PC-9 (cell line): ENCODE data around the gene YLPM1. TPM values are rescaled to one million over a fixed set of nuclear protein-coding genes. Genes with fewer than 3 reads are reported as not detected.
"Not testable (repeated sequence)": the region's sequence is repeated elsewhere in the genome, so short reads cannot be mapped to it uniquely, and the experiment has no call there.

Experiments
- BruUV-seq: library from RNA; stranded (reverse); fragments of 400-500 nt; replicated peaks from 2 replicates; lab custom pipeline; 2021; lab: Mats Ljungman, UMichigan
- CTCF ChIA-PET: fragments of 300-600 bp; sonication (Branson Sonifier 250); formaldehyde crosslinking; loops from one replicate; lab custom pipeline; 2022; ENCODE audit warnings: antibody characterized with exemption; lab: Charles Lee
- POLR2A ChIA-PET: fragments of 300-600 bp; sonication (Branson Sonifier 250); formaldehyde crosslinking; loops from one replicate; lab custom pipeline; 2022; ENCODE audit warnings: antibody characterized with exemption; ENCODE audit not compliant: unreplicated experiment; lab: Charles Lee
- DNase-seq, 2 experiments: peaks; one replicate each; pipeline versions ENCODE4 v3.0.0 to v3.0.0-alpha.2; 2015 to 2022; ENCODE audit warnings: mixed read lengths in 1 of 2
- H2AFZ ChIP-seq: fragments of 200-600 bp; sonication (generic); 2 replicates; pipeline ENCODE4 v1.8.1; 2017; ENCODE audit warnings: antibody characterized with exemption
- H3F3A ChIP-seq: fragments of 200-600 bp; sonication (generic); 2 replicates; pipeline ENCODE4 v1.8.1; 2017; ENCODE audit warnings: antibody characterized with exemption, mild to moderate bottlenecking, low read depth; ENCODE audit not compliant: insufficient read depth
- H3K27ac ChIP-seq: fragments of 200-600 bp; sonication (generic); 2 replicates; pipeline ENCODE4 v1.6.1; 2016; ENCODE audit warnings: mixed run types
- H3K27me3 ChIP-seq: fragments of 200-600 bp; sonication (generic); 2 replicates; pipeline ENCODE4 v1.6.1; 2016; ENCODE audit warnings: low read depth, mixed run types; ENCODE audit not compliant: insufficient read depth
- H3K36me3 ChIP-seq: fragments of 200-600 bp; sonication (generic); 2 replicates; pipeline ENCODE4 v1.6.1; 2016; ENCODE audit warnings: low read depth, mixed run types
- H3K4me1 ChIP-seq: fragments of 200-600 bp; sonication (generic); replicated peaks from 2 replicates; pipeline ENCODE4 v1.6.1; 2016; ENCODE audit warnings: mixed run types; ENCODE audit not compliant: insufficient read depth
- H3K4me2 ChIP-seq: fragments of 200-600 bp; sonication (generic); 2 replicates; pipeline ENCODE4 v1.6.1; 2017; ENCODE audit warnings: mixed run types
- H3K4me3 ChIP-seq: fragments of 200-600 bp; sonication (generic); 2 replicates; pipeline ENCODE4 v1.6.1; 2016; ENCODE audit warnings: mixed run types
- H3K79me2 ChIP-seq: fragments of 200-600 bp; sonication (generic); 2 replicates; pipeline ENCODE4 v1.6.1; 2017; ENCODE audit warnings: low read depth, mixed run types
- H3K9me2 ChIP-seq: fragments of 200-600 bp; sonication (generic); 2 replicates; pipeline ENCODE4 v1.8.1; 2017; ENCODE audit warnings: mild to moderate bottlenecking; ENCODE audit not compliant: insufficient read depth
- H3K9me3 ChIP-seq: fragments of 200-600 bp; sonication (generic); 2 replicates; pipeline ENCODE4 v1.8.1; 2016; ENCODE audit warnings: low read depth; ENCODE audit not compliant: insufficient read depth
- H4K20me1 ChIP-seq: fragments of 200-600 bp; sonication (generic); 2 replicates; pipeline ENCODE4 v1.8.1; 2017; ENCODE audit not compliant: insufficient read depth
- CTCF ChIP-seq: fragments of 200-600 bp; sonication (generic); conservative IDR thresholded peaks from 2 replicates; pipeline ENCODE4 v1.6.1; 2017; ENCODE audit warnings: mixed run types, antibody characterized with exemption, mild to moderate bottlenecking, moderate library complexity
- EZH2 ChIP-seq: fragments of 200-600 bp; sonication (generic); IDR thresholded peaks from 2 replicates; pipeline ENCODE4 v1.8.0; 2017; ENCODE audit warnings: antibody characterized with exemption, low read depth
- intact Hi-C: fragments of 100-400 bp; cut with micrococcal nuclease; formaldehyde crosslinking; loops from one replicate; pipeline ENCODE4 v1.10.0; 2022; ENCODE audit not compliant: unreplicated experiment
- total RNA-seq: library from RNA; stranded (reverse); gene quantifications from 2 replicates; pipeline ENCODE4 v1.2.3, GENCODE V29; 2021

YLPM1 gene
- total RNA-seq, 1 experiment from 2014 or later, result 170 TPM

- H3K79me2 ChIP-seq, result no peaks in the 10 kb centered on the region
- H3K36me3 ChIP-seq, result no peaks in the 10 kb centered on the region
- H2AFZ ChIP-seq, result no peak overlapping the region
- no peaks in the 10 kb centered on the region for H3F3A ChIP-seq
- H4K20me1 ChIP-seq, result no peaks in the 10 kb centered on the region
- H3K4me2 ChIP-seq, result no peak overlapping the region
- H3K9me2 ChIP-seq, result no peaks in the 10 kb centered on the region
- no peak for TF ChIP-seq CTCF
- TF ChIP-seq EZH2, result no peak
- CTCF ChIA-PET, result interaction anchor here (0.7 kb wide), 1 partner anchor 26 kb away, joined by 3 read pairs; no protein-coding TSS in a partner anchor
- DNase-seq, result no peak
- H3K4me1 ChIP-seq, result no peaks in the 10 kb centered on the region
- no peaks in the 10 kb centered on the region for H3K27me3 ChIP-seq
- no peak overlapping the region for H3K27ac ChIP-seq
- intact Hi-C loops, result no loop called here
- no peak overlapping the region for H3K4me3 ChIP-seq
- POLR2A ChIA-PET, result no interaction called here
- no TSS peak for BruUV-seq
- no peaks in the 10 kb centered on the region for H3K9me3 ChIP-seq
Measured at GRCh38 chr14:74756326-74756725, 6.8 kb upstream of the YLPM1 start.

GRCh38 chr14:74758505-74758904 lies 4.6 kb upstream of the YLPM1 start:
- H3K27ac ChIP-seq, intact Hi-C loops, H3K27me3 ChIP-seq, BruUV-seq, H3K4me1 ChIP-seq, H3K9me3 ChIP-seq, H3K9me2 ChIP-seq, H4K20me1 ChIP-seq, H3K79me2 ChIP-seq, H3K4me2 ChIP-seq, H3K4me3 ChIP-seq, CTCF ChIA-PET, H3K36me3 ChIP-seq, DNase-seq, H2AFZ ChIP-seq, H3F3A ChIP-seq: not testable (repeated sequence)
- POLR2A ChIA-PET, result interaction anchor here (0.6 kb wide), 1 partner anchor 493 kb away, joined by 24 read pairs; no protein-coding TSS in a partner anchor

- POLR2A ChIA-PET, result interaction anchor here (0.6 to 0.9 kb wide), 9 partner anchors 81 to 665 kb away, joined by 3 to 25 read pairs (median 4); partner anchors contain the start of genes ISCA2 and NPC2
- intact Hi-C loops, result loop anchor here (1.0 to 2.0 kb wide), 4 partner anchors 51 to 461 kb away; partner anchors contain the start of genes ABCD4, AREL1, FCF1 and ISCA2
- TSS peak; percentile 32 for BruUV-seq
Measured at GRCh38 chr14:74763803-74764531, 851 bp downstream of the YLPM1 start.

More at GRCh38 chr14:74763803-74764531, 851 bp downstream of the YLPM1 start:
- peaks cover 46% of the 10 kb centered on the region for H3K4me1 ChIP-seq
- H3K4me2 ChIP-seq, result peak overlapping the region; percentile 81
- peaks cover 50% of the 10 kb centered on the region for H4K20me1 ChIP-seq
- no peaks in the 10 kb centered on the region for H3K27me3 ChIP-seq
- DNase-seq, result peak; percentile 50 to 87
- no peak for TF ChIP-seq EZH2
- no peak for TF ChIP-seq CTCF
- H3K9me2 ChIP-seq, result no peaks in the 10 kb centered on the region
- H3K79me2 ChIP-seq, result peaks cover 56% of the 10 kb centered on the region
- peaks cover 18% of the 10 kb centered on the region; the same call in 1 of the 2 replicates for H3F3A ChIP-seq
- H3K27ac ChIP-seq, result peak overlapping the region; percentile 55
- CTCF ChIA-PET, result interaction anchor here (0.7 to 3.2 kb wide), 6 partner anchors 19 to 155 kb away, joined by 3 to 15 read pairs (median 3); partner anchors contain the start of gene LTBP2
- H3K4me3 ChIP-seq, result peak overlapping the region; percentile 80
- H3K36me3 ChIP-seq, result peaks cover 38% of the 10 kb centered on the region
- H2AFZ ChIP-seq, result peak overlapping the region; percentile 87
- H3K9me3 ChIP-seq, result no peaks in the 10 kb centered on the region
